ENCODE measurements around the gene TCIRG1.

Gene TCIRG1

GRCh38 chr11:68096962-68097361 is 58.1 kb downstream of the TCIRG1 start:
- no peak for DNase-seq

GRCh38 chr11:68099057-68099456 is 60.2 kb downstream of the TCIRG1 start:
- DNase-seq, result no peak

- no peak for DNase-seq
Measured at GRCh38 chr11:68099474-68100405, 60.9 kb downstream of the TCIRG1 start.

Data from NCI-H187 (cell line).